Activated CD4-positive, alpha-beta T cell treated with anti-CD3 and anti-CD28 coated beads for 1 hour (primary cell): ENCODE results near the gene ARAP2.

Source experiments
- DNase-seq: peaks from one replicate; pipeline ENCODE4 v3.0.0-alpha.2; 2020

The ARAP2 gene

DNA sequence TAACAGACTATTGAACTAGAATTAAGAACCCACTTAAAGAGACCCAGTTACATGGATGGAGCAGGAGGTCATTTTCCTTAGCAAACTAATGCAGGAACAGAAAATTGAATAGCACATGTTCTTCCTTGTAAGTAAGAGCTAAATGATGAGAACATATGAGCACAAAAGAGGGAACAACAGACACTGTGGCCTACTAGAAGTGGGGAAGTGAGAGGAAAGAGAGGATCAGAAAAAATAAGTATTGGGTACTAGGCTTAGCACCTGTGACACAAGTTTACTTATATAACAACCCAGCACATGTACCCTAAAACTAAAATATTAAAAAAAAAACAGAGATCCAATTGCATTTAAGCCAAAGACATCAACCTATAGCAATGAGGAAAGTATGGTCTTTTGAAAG, 26.2 kb downstream of the ARAP2 start:
- no peak for DNase-seq

DNA sequence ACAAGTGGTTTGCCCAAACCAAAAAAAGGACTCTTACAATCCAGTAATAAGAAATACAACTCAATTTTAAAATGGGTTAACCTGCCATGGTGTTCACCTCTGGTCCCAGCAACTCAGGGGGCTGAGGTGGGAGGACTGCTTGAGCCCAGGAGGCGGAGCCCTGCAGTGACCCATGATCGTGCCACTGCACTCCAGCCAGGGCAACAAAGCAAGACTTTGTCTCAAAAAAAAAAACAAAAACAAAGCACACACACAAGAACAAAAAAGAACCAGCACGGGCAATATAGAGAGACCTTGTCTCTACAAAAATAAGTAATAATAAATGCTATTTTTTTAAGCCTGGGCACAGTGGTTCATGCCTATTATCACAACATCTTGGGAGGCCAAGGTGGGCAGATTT, 28.7 kb downstream of the ARAP2 start:
- DNase-seq: no peak

DNA sequence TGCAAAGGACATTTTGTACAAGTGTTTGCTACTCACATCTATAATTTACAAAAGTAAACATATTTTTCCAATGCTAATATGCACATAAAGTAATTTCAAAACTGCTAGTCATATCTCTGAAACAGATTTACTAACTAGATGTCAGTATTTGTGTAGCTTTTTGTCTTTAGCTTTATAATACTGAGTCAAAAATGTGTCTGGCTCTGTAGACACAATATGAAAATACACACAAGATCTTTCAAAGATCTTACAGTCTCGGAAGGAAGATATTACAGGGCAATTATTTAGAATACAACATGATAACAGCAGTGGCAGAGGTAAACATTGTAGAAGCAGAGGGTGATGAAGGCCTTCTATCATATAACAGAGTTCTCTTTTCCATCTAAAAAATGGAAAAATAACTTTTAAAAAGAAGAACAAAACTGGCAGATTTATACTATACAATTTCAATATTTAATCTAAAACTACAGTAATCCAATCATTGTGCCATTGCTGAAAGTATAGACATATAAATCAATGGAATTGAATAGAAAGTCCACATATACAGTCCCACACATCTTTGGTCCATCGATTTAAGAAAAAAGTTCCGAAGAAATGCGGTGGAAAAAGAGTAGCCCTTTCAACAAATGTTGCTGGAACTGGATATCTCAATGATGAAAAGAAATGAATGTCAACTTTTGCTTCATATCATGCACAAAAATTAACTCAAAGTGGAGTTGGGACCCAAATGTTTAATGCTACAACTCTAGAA, 29.4 kb downstream of the ARAP2 start:
- DNase-seq: no peak

DNA sequence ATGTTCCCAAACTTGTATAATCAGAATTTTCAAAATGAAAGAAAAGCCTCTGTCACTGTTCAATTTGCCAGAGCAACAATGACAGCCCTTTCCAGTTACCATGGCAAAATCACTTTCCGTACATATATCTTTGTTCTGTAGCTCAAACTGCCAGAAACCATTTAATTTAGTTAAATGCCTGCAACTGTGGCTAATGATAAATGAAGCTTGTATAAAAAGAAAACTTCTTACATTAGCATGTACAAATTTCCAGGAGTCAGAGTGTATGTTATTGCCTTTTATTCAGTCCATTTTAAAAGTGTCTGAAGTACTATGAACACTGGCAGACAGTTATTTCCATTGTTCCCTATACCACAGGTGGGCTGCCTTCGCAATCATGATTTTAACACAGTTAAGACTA, 30.3 kb downstream of the ARAP2 start:
- no peak for DNase-seq

DNA sequence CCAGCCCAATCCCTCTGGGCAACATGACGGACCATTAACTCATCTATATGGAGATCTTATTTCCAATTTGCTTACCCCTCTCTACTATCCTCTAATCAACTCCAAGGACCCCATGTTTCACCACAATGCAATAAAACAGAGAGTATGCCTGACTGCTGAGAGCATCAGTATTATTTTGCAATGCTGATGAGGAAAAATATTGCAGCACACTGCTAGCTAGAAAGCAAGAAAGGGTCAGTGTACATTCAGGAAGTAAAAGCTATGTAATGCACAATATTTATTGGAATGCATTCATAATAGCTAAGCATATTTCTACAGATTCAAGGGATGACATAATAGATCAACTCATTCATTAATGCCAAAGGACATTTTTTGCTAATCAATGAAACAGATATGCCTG, 33.2 kb downstream of the ARAP2 start:
- DNase-seq: no peak

- DNase-seq: no peak
Measured at GRCh38 chr4:36209941-36210649, 34.2 kb downstream of the ARAP2 start.

DNA sequence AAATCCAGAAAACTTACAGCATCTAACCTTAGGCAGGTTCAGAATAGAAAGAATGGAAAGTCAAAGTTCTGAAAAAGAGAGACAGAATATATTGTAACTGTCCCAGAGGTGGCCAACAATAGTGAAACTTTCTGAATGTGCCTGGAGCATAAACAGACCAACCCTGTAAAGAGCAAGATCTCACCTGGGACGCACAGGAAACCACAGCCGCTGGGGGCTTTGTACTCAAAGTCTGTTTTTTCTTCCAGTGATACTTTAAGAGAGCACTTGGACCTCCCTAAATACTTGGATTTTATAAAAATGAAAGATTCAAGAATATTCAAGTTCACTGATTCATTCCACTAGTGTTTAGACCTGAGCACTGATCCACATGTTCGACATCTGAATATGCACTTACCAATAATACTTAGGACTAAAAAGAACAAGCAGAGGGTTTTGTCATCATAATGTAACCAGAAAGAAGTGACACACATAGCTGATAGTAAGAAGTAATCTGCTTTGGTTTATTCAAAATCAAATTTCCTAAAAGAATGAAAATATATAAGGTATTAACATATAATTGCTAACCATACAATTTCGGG, 35.3 kb downstream of the ARAP2 start:
- no peak for DNase-seq

GRCh38 chr4:36207831-36208520, 36.3 kb downstream of the ARAP2 start:
- no peak for DNase-seq

DNA sequence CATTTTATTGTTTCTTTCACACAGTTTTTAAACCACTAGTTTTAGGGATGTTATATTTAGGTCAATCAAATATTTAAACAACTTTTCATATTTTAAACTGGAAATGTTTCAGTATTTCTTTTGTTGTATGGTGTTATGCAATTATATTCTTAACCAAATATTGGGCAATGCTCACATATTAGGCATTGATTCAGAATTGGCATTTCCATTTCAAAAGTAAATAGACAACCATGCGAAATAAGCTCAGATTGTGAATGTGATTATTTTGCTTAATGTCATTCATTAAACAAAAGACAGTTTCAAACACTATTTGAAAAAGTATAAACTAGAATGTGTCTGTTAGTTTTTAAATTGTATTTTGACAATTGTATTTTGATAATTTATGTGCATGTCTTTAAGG, 36.9 kb downstream of the ARAP2 start:
- no peak for DNase-seq

- DNase-seq: no peak
Measured at GRCh38 chr4:36206603-36207311, 37.6 kb downstream of the ARAP2 start.

GRCh38 chr4:36206012-36206411, 38.3 kb downstream of the ARAP2 start:
- no peak for DNase-seq

- no peak for DNase-seq
Measured at GRCh38 chr4:36198861-36199260, 45.5 kb downstream of the ARAP2 start.

DNA sequence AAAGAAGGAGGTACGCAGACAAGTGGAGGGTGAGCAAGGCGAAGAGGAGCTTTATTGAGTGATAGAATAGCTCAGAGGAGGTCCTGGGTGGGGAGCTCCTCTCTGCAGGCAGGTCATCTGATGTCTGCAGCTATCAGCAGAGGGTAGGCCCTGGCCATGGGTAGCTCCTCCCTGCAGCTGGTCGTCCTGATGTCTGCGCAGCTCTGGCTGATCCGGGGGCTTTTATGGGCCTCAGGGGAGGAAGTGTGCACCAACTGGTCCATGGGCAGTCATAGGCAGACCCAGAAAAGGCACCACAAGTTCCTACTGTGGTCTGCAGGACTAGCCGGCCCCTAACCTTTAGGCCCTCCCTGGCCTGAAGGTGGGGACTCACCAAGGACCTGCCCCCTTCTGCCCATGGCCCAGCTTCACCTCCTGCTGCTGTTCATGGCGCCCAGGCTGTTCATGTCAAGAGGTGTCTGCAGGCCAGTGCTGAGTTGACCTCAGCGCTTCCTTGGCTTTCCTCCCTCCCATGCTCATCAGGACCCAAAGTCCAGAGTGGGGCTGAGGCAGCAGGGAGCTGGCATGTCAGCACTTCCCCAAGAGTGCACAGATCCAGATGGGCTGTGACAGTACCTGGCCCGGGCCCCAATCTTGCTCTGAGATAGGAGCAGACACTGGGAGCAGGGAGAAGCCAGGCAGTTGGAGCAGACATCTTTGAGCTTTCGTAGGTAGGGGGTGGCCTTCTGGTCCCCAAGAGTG, 46.1 kb downstream of the ARAP2 start:
- no peak for DNase-seq

DNA sequence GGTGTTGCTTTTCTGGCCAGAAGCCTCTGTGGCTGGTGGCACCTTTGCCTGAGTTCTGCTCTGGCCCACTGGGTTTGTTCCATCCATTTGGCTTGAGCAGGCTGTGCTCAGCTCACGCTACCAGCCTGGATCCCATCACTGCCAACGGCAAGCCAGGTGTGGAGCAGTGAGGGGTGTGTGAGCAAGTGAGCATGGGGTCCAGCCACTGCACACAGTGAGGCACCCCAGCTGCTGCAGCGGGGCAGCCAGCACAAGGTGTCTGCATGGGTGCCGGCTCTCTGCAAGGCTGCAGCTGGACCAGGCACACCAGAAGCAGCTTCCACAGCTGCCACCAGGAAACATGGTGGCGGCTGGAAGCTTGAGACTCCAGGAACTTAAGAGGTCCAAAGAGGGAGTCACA, 46.8 kb downstream of the ARAP2 start:
- no peak for DNase-seq

- no peak for DNase-seq
Measured at GRCh38 chr4:36196145-36196913, 48.0 kb downstream of the ARAP2 start.

GRCh38 chr4:36192922-36193321, 51.4 kb downstream of the ARAP2 start:
- no peak for DNase-seq

DNA sequence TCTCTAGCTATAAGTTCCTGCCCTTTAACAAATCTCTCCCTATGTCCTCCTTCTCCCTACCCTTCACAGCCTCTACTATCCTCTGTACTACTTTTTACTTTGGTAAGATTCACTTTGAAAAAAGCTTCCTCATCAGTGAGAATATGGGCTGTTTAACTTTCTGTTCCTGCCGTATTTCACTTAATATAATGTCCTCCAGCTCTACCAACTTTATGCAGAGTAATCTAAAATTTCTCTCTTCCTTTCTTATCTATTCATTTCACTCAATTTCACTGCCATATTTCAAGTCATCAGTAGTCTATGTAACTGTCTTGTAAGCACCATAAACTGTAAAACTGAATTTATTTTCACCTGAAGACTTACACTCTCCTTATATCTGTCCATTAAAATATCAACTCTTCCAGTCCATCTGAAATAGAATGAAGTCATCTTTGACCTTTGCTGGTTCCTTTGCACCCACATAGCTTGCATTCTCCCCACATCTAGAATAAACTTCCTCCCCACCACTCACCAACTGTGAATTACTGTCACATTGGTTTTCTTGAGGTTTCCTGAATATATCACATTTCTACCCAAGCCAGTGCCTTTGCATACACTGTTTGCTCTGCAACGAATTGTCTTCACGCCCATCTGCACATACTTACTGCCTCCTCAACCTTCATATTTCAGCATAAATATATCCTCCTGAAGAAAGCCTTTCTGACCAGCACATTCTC, 54.6 kb downstream of the ARAP2 start:
- no peak for DNase-seq

DNA sequence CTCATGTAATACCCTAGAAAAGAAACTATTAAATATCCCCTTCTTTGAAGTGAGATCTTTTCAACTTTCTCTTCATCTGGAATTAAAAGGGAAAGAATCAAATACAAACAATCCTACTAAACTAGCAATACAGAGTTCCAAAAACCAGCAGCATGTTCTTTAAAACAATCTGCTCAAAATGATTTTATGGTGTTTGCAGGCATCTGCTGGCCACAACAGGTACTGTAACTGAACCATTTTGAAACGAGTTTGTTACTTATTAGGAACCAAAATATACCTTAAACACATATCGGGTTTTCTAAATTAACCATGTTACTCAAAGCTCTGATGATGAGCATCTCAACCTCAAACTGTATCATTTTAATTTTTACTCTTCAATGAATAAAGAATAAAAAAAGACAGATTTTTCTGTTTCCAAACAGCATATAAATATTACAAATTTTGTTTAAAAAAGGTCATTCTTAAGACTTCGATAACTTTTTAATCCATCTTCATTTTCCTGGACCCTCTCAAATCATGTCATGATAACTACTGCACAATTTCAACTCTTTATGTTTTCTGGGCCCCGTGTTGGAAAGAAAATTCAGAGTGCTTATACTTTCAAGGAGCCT, 56.5 kb downstream of the ARAP2 start:
- DNase-seq: no peak

DNA sequence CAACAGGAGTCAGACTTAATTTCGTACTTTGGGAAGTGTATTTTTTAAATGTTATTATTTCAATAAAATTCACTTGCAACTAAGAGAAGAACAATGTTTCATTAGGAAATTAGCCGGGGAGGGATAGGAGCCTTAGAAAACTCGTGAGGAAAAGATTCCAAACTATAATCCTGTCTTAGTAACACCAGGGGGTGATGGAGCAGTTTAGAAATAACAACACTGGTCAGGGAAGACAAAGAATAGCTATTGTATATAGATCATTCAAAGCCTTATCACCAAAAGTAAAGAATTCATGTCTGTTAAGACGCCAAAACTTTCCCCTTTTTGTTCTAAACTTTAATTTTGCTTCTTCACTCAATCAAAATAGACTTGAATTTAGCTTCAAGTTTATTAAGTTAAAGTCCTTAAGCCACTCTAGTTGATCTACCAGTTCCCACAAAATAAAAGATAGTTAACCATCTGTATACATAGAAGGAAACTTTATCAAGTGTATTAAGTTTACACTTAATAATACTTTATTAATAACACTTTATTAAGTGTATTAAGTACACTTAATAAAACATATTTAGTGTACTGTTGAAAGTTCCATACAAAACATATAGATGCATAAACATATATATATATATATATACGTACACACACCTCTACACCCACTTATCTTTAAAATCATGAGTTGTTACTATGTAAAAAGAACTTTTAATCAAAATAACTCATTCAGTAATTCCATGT, 60.5 kb downstream of the ARAP2 start:
- no peak for DNase-seq

DNA sequence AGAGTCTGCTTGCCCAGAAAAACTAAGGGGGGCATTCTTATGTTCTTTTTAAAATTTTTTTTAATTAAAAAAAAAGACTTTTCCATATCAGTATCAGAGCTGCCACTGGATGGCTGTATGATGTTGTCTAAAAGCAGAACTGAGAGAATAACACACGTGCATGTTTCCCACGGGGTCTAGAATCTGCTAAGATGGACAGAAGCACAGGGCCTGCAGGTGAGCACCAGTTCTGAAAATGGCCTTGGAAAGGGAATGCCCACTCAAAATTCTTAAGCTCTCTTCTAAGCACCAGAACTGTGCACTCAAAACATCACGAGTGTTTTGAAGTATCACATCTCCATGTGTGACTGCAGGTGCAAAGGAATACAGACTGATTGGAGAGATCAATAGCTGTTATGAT, 61.1 kb downstream of the ARAP2 start:
- no peak for DNase-seq
